GM10248 (cell line): ENCODE measurements around the gene C2orf42.
"Not testable (repeated sequence)": the region's sequence is repeated elsewhere in the genome, so short reads cannot be mapped to it uniquely, and the experiment has no call there.

Source experiments
- CTCF ChIA-PET: fragments of 300-600 bp; sonication (Branson Sonifier 250); formaldehyde crosslinking; extraction: SDS; loops from one replicate; lab custom pipeline; 2021; ENCODE audit warnings: antibody characterized with exemption; lab: Yijun Ruan, JAX
- POLR2A ChIA-PET: fragments of 350-650 bp; sonication (Branson Sonifier 250); formaldehyde crosslinking; extraction: SDS; loops from one replicate; lab custom pipeline; 2020; ENCODE audit warnings: antibody characterized with exemption; lab: Yijun Ruan, JAX
- DNase-seq: peaks from one replicate; pipeline ENCODE4 v3.0.0; 2012; ENCODE audit errors: extremely low spot score
- CTCF ChIP-seq: IDR thresholded peaks from 2 replicates; pipeline ENCODE4 v1.5.1; 2012; ENCODE audit warnings: mild to moderate bottlenecking, low read depth; ENCODE audit errors: extremely low read depth, missing control alignments, control extremely low read depth

The C2orf42 gene

GRCh38 chr2:70141902-70142589 is 48.8 kb downstream of the C2orf42 start:
- ChIA-PET CTCF (interaction anchor here (0.8 to 5.2 kb wide), 23 partner anchors 9 to 417 kb away, joined by 3 to 59 read pairs (median 5); partner anchors contain the start of gene MXD1), POLR2A (interaction anchor here (0.5 to 4.0 kb wide), 5 partner anchors 11 to 228 kb away, joined by 3 to 19 read pairs (median 4); partner anchors contain the start of genes MXD1 and SNRPG)
- peak; percentile 61 for DNase-seq
- TF ChIP-seq CTCF = no peak

- DNase-seq = peak; percentile 68
- CTCF ChIA-PET = interaction anchor here (0.8 to 5.2 kb wide), 17 partner anchors 8 to 233 kb away, joined by 3 to 59 read pairs (median 4); partner anchors contain the start of gene MXD1
Observed at GRCh38 chr2:70141212-70141901, 49.5 kb downstream of the C2orf42 start.

GRCh38 chr2:70140791-70141211 is 50.0 kb downstream of the C2orf42 start:
- no peak for TF ChIP-seq CTCF
- CTCF ChIA-PET = interaction anchor here (0.8 to 5.2 kb wide), 11 partner anchors 8 to 228 kb away, joined by 3 to 59 read pairs (median 6); partner anchors contain the start of gene MXD1
- POLR2A ChIA-PET = interaction anchor here (0.6 to 4.0 kb wide), 3 partner anchors 34 to 226 kb away, joined by 3 to 19 read pairs (median 3); partner anchors contain the start of gene MXD1
- DNase-seq = no peak

More at GRCh38 chr2:70141212-70141901, 49.5 kb downstream of the C2orf42 start:
- peak; percentile 37 for TF ChIP-seq CTCF
- POLR2A ChIA-PET = interaction anchor here (0.5 to 4.0 kb wide), 6 partner anchors 12 to 227 kb away, joined by 3 to 19 read pairs (median 4); partner anchors contain the start of genes MXD1 and SNRPG

GRCh38 chr2:70134323-70134983 is 56.4 kb downstream of the C2orf42 start:
- POLR2A ChIA-PET = interaction anchor here (0.7 to 2.5 kb wide), 4 partner anchors 10 to 220 kb away, joined by 3 to 7 read pairs (median 4); partner anchors contain the start of gene MXD1
- CTCF ChIA-PET = interaction anchor here (0.8 to 5.4 kb wide), 9 partner anchors 8 to 391 kb away, joined by 3 to 33 read pairs (median 4); partner anchors contain the start of gene MXD1
- DNase-seq = not testable (repeated sequence)

GRCh38 chr2:70133491-70134322 is 57.1 kb downstream of the C2orf42 start:
- ChIA-PET POLR2A (interaction anchor here (0.7 to 2.5 kb wide), 5 partner anchors 9 to 219 kb away, joined by 3 to 11 read pairs (median 4); partner anchors contain the start of gene MXD1), CTCF (interaction anchor here (0.9 to 5.4 kb wide), 16 partner anchors 9 to 409 kb away, joined by 3 to 33 read pairs (median 4); partner anchors contain the start of gene MXD1)
- no peak for TF ChIP-seq CTCF
- DNase-seq = no peak

- ChIA-PET POLR2A (interaction anchor here (1.1 to 2.5 kb wide), 4 partner anchors 8 to 218 kb away, joined by 3 to 11 read pairs (median 6); partner anchors contain the start of gene MXD1), CTCF (interaction anchor here (0.9 to 5.4 kb wide), 15 partner anchors 9 to 408 kb away, joined by 3 to 33 read pairs (median 5); partner anchors contain the start of gene MXD1)
- no peak for DNase-seq
- no peak for TF ChIP-seq CTCF
Observed at GRCh38 chr2:70133127-70133452, 57.7 kb downstream of the C2orf42 start.
